ENCODE results near the gene PTH2.

DNA sequence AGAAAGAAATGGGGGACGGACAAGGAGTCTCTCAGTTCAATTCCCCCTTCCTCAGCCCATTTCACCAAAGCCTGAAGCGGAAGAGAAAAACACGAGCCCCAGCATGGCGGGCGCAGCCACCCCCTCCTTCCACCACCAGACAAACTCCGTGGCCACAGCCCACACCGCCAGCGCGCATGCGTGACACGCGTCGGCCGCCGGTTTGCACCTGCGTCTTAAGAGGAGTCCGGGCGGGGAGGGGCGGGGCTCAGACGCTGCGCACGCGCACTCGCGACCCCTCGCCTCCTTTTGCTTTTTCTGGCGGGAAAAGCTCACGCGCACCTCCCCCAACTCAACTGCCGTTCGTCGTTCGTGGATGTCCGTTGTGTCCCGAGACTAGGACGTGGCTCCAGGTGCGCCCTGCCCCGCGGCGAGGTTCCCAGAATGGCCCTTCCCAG lies 35.3 kb downstream of the PTH2 start, which contains the start of gene KASH5:
- TF ChIP-seq, protein P1, sequence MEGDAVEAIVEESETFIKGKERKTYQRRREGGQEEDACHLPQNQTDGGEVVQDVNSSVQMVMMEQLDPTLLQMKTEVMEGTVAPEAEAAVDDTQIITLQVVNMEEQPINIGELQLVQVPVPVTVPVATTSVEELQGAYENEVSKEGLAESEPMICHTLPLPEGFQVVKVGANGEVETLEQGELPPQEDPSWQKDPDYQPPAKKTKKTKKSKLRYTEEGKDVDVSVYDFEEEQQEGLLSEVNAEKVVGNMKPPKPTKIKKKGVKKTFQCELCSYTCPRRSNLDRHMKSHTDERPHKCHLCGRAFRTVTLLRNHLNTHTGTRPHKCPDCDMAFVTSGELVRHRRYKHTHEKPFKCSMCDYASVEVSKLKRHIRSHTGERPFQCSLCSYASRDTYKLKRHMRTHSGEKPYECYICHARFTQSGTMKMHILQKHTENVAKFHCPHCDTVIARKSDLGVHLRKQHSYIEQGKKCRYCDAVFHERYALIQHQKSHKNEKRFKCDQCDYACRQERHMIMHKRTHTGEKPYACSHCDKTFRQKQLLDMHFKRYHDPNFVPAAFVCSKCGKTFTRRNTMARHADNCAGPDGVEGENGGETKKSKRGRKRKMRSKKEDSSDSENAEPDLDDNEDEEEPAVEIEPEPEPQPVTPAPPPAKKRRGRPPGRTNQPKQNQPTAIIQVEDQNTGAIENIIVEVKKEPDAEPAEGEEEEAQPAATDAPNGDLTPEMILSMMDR (IDR thresholded peaks at IDR 0.05): no peak
- no peak for TF ChIP-seq EP300 (IDR thresholded peaks at IDR 0.05)
- TF ChIP-seq POLR2A (IDR thresholded peaks at IDR 0.05): no peak
